ENCODE results near the gene SLC45A1.

Gene SLC45A1

GRCh38 chr1:8343464-8344001 is 25.6 kb downstream of the SLC45A1 start:
- TF ChIP-seq CTCF (IDR thresholded peaks at IDR 0.05) = no peak
- no peak overlapping the region for H3K4me3 ChIP-seq (ENCODE audit: low read depth, low read length)
- H2AFZ ChIP-seq = peak overlapping the region; percentile 56
- H3K27ac ChIP-seq = no peak overlapping the region
- no peak overlapping the region for H3K9ac ChIP-seq
- H3K27me3 ChIP-seq (ENCODE audit: control insufficient read depth, insufficient read depth, low read length) = no peaks in the 10 kb centered on the region
- H3K4me1 ChIP-seq = no peaks in the 10 kb centered on the region
- H3K36me3 ChIP-seq (ENCODE audit: control insufficient read depth, insufficient read depth, low read length) = no peaks in the 10 kb centered on the region
- H3K79me2 ChIP-seq = no peaks in the 10 kb centered on the region
- no peaks in the 10 kb centered on the region for H3K9me3 ChIP-seq (ENCODE audit: control insufficient read depth, low read length)
- H3K4me2 ChIP-seq (ENCODE audit: low read length) = no peak overlapping the region

GRCh38 chr1:8344893-8345507 is 27.1 kb downstream of the SLC45A1 start:
- no peaks in the 10 kb centered on the region for H3K9me3 ChIP-seq (ENCODE audit: control insufficient read depth, low read length)
- no peak overlapping the region for H3K9ac ChIP-seq
- H3K27ac ChIP-seq = no peak overlapping the region
- no peaks in the 10 kb centered on the region for H3K4me1 ChIP-seq
- H2AFZ ChIP-seq = no peak overlapping the region
- no peaks in the 10 kb centered on the region for H3K79me2 ChIP-seq
- no peaks in the 10 kb centered on the region for H3K27me3 ChIP-seq (ENCODE audit: control insufficient read depth, insufficient read depth, low read length)
- no peaks in the 10 kb centered on the region for H3K36me3 ChIP-seq (ENCODE audit: control insufficient read depth, insufficient read depth, low read length)
- no peak overlapping the region for H3K4me3 ChIP-seq (ENCODE audit: low read depth, low read length)
- TF ChIP-seq CTCF (IDR thresholded peaks at IDR 0.05) = no peak
- H3K4me2 ChIP-seq (ENCODE audit: low read length) = no peak overlapping the region

GRCh38 chr1:8345621-8346415 is 27.9 kb downstream of the SLC45A1 start:
- Histone ChIP-seq H3K9ac (no peak overlapping the region), H3K4me1 (no peaks in the 10 kb centered on the region), H3K36me3 (ENCODE audit: control insufficient read depth, insufficient read depth, low read length) (no peaks in the 10 kb centered on the region)

GRCh38 chr1:8347635-8348034 is 29.7 kb downstream of the SLC45A1 start:
- Histone ChIP-seq H3K9me3 (ENCODE audit: control insufficient read depth, low read length) (no peaks in the 10 kb centered on the region), H3K4me1 (no peaks in the 10 kb centered on the region), H3K79me2 (no peaks in the 10 kb centered on the region), H2AFZ (no peak overlapping the region), H3K4me2 (ENCODE audit: low read length) (no peak overlapping the region), H3K27me3 (ENCODE audit: control insufficient read depth, insufficient read depth, low read length) (no peaks in the 10 kb centered on the region), H3K4me3 (ENCODE audit: low read depth, low read length) (no peak overlapping the region), H3K36me3 (ENCODE audit: control insufficient read depth, insufficient read depth, low read length) (no peaks in the 10 kb centered on the region), H3K27ac (no peak overlapping the region), H3K9ac (no peak overlapping the region)
- TF ChIP-seq CTCF (IDR thresholded peaks at IDR 0.05) = no peak

More at GRCh38 chr1:8345621-8346415, 27.9 kb downstream of the SLC45A1 start:
- H3K9me3 ChIP-seq (ENCODE audit: control insufficient read depth, low read length) = no peaks in the 10 kb centered on the region
- no peaks in the 10 kb centered on the region for H3K27me3 ChIP-seq (ENCODE audit: control insufficient read depth, insufficient read depth, low read length)
- H3K4me3 ChIP-seq (ENCODE audit: low read depth, low read length) = no peak overlapping the region
- no peak overlapping the region for H2AFZ ChIP-seq
- no peak overlapping the region for H3K4me2 ChIP-seq (ENCODE audit: low read length)
- H3K27ac ChIP-seq = no peak overlapping the region
- TF ChIP-seq CTCF (IDR thresholded peaks at IDR 0.05) = no peak
- H3K79me2 ChIP-seq = no peaks in the 10 kb centered on the region
